CD4-positive, alpha-beta T cell (primary cell): ENCODE measurements around the gene SF3A2. TPM values are rescaled to one million over a fixed set of nuclear protein-coding genes. Genes with fewer than 3 reads are reported as not detected.

Source experiments
- ATAC-seq: fragments of 200-7000 bp; cut with Tn5 transposase; one replicate; pipeline ENCODE4 v1.10.0; 2022; ENCODE audit warnings: mild to moderate bottlenecking; ENCODE audit not compliant: poor library complexity
- CTCF ChIA-PET: fragments of 350-600 bp; sonication (Branson Sonifier 250); formaldehyde crosslinking; loops from one replicate; lab custom pipeline; 2021; ENCODE audit warnings: antibody characterized with exemption, inconsistent platforms; lab: Charles Lee
- POLR2A ChIA-PET: fragments of 350-600 bp; sonication (Branson Sonifier 250); formaldehyde crosslinking; loops from one replicate; lab custom pipeline; 2021; ENCODE audit warnings: antibody characterized with exemption, inconsistent platforms; lab: Charles Lee
- DNase-seq, 14 experiments: peaks; one replicate each; pipeline ENCODE4 v3.0.0-alpha.2; 2013 to 2020; ENCODE audit warnings: mixed read lengths in 2 of 14
- H3K27ac ChIP-seq, 2 donors: one replicate each; pipeline versions ENCODE4 v1.5.1 to v1.7.0; 2013; ENCODE audit warnings: low read length in 2 of 2, low read depth in 1 of 2, mild to moderate bottlenecking in 1 of 2
- H3K27me3 ChIP-seq, 2 experiments: 1 replicate in 1 of 2; 2 replicates in 1 of 2; pipeline versions ENCODE4 v1.6.1 to v1.7.0; 2013; ENCODE audit warnings: low read length in 2 of 2, control low read depth in 1 of 2, mild to moderate bottlenecking in 1 of 2, moderate library complexity in 1 of 2; ENCODE audit not compliant: insufficient read depth in 2 of 2, control insufficient read depth in 1 of 2
- H3K36me3 ChIP-seq: one replicate; pipeline ENCODE4 v1.6.1; 2013; ENCODE audit warnings: low read length, control low read depth; ENCODE audit not compliant: insufficient read depth
- H3K4me1 ChIP-seq: one replicate; pipeline ENCODE4 v1.6.1; 2013; ENCODE audit warnings: low read length, control low read depth; ENCODE audit not compliant: insufficient read depth
- H3K4me3 ChIP-seq: one replicate; pipeline ENCODE4 v1.5.1; 2013; ENCODE audit warnings: mild to moderate bottlenecking, low read length, moderate library complexity
- H3K9me3 ChIP-seq, 2 experiments: 1 replicate in 1 of 2; 2 replicates in 1 of 2; pipeline versions ENCODE4 v1.6.1 to v1.7.0; 2013; ENCODE audit warnings: low read length in 2 of 2, mild to moderate bottlenecking in 2 of 2, control low read depth in 1 of 2, moderate library complexity in 1 of 2; ENCODE audit not compliant: control insufficient read depth in 1 of 2, insufficient read depth in 1 of 2
- H3K27ac Mint-ChIP-seq: one replicate; pipeline ENCODE4 v1.8.0; 2020; ENCODE audit warnings: mixed read lengths
- H3K27me3 Mint-ChIP-seq: one replicate; pipeline ENCODE4 v1.8.0; 2021; ENCODE audit warnings: mixed read lengths
- H3K36me3 Mint-ChIP-seq: one replicate; pipeline ENCODE4 v1.8.0; 2021; ENCODE audit warnings: low read depth, mixed read lengths
- H3K4me1 Mint-ChIP-seq: one replicate; pipeline ENCODE4 v1.8.0; 2021; ENCODE audit warnings: low read depth, mixed read lengths
- H3K4me3 Mint-ChIP-seq: one replicate; pipeline ENCODE4 v1.8.0; 2020; ENCODE audit warnings: mild to moderate bottlenecking, mixed read lengths
- H3K9me3 Mint-ChIP-seq: one replicate; pipeline ENCODE4 v1.8.0; 2020; ENCODE audit warnings: mixed read lengths
- CTCF ChIP-seq: fragments of 200-600 bp; IDR thresholded peaks from one replicate; pipeline ENCODE4 v1.8.0; 2022; ENCODE audit warnings: antibody characterized with exemption, mild to moderate bottlenecking
- intact Hi-C, 2 experiments: fragments of 100-400 bp; cut with DNase I in 1 of 2; cut with micrococcal nuclease in 1 of 2; formaldehyde crosslinking; loops; one replicate each; pipeline versions ENCODE4 v1.15.1 to v1.9.0; 2023 to 2025; cut with DNase I, micrococcal nuclease
- total RNA-seq, 174 experiments: library from RNA in 2 of 174; stranded (reverse) in 2 of 174; gene quantifications; one replicate each; pipeline ENCODE4 v1.2.3 and lab custom pipeline; 2021 to 2026

The SF3A2 gene
- total RNA-seq, 2 experiments from 2014 or later = 186 to 194 TPM

DNA sequence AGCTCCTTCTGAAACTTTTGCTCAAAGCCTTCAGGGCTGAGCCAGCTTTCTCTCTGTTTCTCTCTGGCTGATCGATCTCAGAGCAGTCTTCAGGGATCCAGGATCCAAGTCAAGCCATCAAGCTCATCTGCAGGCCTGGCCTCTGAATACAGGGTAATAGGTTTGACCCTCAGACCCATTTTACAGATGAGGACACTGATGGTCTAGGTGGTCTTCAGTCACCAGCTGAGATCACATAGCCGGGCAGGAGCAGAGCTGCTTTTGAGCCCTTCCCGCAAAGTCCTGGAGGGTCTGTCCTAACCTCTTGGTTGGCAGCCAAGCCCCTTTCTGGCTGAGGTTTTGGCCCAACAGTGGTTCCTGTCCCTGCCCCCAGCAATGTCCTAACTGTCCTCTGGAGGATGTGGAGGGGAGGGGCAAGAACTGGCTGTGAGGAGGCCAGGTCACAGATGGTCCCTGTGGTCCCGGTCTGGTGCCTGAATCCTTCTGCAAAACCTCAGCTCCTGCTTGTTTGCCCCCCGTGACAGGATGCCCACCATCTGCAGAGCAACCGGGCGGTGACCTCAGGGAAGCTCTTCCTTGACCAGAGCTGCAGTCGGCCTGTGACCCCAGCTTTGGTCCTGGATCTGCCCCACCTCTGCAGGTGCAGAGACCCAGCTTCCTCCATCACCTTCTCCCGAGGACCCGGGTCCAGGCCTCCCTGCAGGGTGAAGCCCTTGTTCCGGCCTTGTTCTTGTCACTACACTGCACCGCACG lies 51.1 kb downstream of the SF3A2 start:
- ATAC-seq (no peak), DNase-seq (peak in 1 of 14 experiments; percentile 20)
- Mint-ChIP-seq H3K36me3 (peaks cover 12% of the 10 kb centered on the region), H3K9me3 (no peaks in the 10 kb centered on the region), H3K27me3 (no peaks in the 10 kb centered on the region), H3K4me3 (peak overlapping the region; percentile 67), H3K4me1 (peaks cover 24% of the 10 kb centered on the region), H3K27ac (peak overlapping the region; percentile 83)
- intact Hi-C loops = loop anchor here in 1 of 2 experiments (5.0 kb wide), 1 partner anchor 40 kb away; the partner anchor contains the start of genes LSM7 and SPPL2B
- POLR2A ChIA-PET = interaction anchor here (0.9 to 1.5 kb wide), 7 partner anchors 10 to 191 kb away, joined by 3 to 6 read pairs (median 4); partner anchors contain the start of genes LINGO3, LSM7, PLEKHJ1 and SPPL2B
- H3K4me1 ChIP-seq = peaks cover 46% of the 10 kb centered on the region
- no peaks in the 10 kb centered on the region for H3K36me3 ChIP-seq
- no peak overlapping the region for H3K27ac ChIP-seq
- H3K4me3 ChIP-seq = no peak overlapping the region
- CTCF ChIA-PET = no interaction called here
- no peak for TF ChIP-seq CTCF
- H3K9me3 ChIP-seq = no peaks in the 10 kb centered on the region
- no peaks in the 10 kb centered on the region for H3K27me3 ChIP-seq

GRCh38 chr19:2288338-2288817 lies 51.8 kb downstream of the SF3A2 start:
- Histone ChIP-seq H3K9me3 (no peaks in the 10 kb centered on the region), H3K36me3 (no peaks in the 10 kb centered on the region), H3K4me3 (no peak overlapping the region), H3K27ac (no peak overlapping the region), H3K4me1 (peaks cover 42% of the 10 kb centered on the region), H3K27me3 (no peaks in the 10 kb centered on the region)
- DNase-seq (peak in 1 of 14 experiments; percentile 41), ATAC-seq (no peak)
- H3K27ac Mint-ChIP-seq = peak overlapping the region; percentile 83
- peaks cover 20% of the 10 kb centered on the region for H3K4me1 Mint-ChIP-seq
- ChIA-PET CTCF (interaction anchor here (1.0 to 1.1 kb wide), 2 partner anchors 14 to 26 kb away, joined by 3 to 5 read pairs; no protein-coding TSS in a partner anchor), POLR2A (interaction anchor here (0.9 to 1.9 kb wide), 11 partner anchors 8 to 1036 kb away, joined by 3 to 23 read pairs (median 5); partner anchors contain the start of genes LSM7, PLEKHJ1 and SPPL2B)
- intact Hi-C loops = loop anchor here in 1 of 2 experiments (5.0 kb wide), 1 partner anchor 39 kb away; the partner anchor contains the start of genes LSM7 and SPPL2B
- no peak for TF ChIP-seq CTCF
- H3K9me3 Mint-ChIP-seq = no peaks in the 10 kb centered on the region
- H3K27me3 Mint-ChIP-seq = no peaks in the 10 kb centered on the region
- peaks cover 16% of the 10 kb centered on the region for H3K36me3 Mint-ChIP-seq
- H3K4me3 Mint-ChIP-seq = peak overlapping the region; percentile 67

DNA sequence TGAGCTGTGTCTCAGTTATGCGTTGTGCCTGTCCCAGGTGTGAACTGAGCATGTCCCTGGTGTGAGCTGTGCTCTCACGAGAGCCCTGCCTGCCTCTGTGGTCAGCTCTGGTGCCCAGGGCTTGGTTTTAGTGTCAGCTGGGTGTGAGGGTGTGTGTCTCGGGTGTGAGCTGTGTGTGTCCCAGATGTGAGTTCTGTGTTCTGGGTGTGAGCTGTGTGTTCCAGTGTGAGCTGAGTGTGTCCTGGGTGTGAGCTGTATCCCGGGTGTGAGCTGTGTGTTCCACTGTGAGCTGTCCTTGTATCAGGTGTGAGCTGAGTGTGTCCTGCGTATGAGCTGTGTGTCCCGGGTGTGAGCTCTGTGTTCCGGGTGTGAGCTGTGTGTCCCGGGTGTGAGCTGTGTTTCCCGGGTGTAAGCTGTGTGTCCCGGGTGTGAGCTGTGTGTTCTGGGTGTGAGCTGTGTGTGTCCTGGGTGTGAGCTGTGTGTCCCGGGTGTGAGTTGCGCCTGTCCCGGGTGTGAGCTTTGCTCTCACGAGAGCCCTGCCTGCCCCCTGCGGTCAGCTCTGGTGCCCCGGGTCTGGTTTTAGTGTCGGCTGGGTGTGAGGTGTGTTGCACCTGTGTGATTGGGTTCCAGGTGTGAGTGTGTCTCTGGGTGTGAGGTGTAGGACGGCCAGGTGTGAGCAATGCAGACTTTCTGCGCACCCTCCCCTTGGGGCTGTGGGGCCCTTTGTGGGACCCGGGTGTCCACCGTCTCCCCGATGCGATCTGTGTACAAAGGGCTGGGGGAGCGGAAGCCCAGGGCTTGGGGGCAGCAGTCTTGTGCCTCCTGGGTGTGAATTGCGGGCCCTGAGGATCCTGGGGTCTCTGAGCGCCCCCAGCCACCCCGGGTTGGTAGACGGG lies 52.4 kb downstream of the SF3A2 start:
- intact Hi-C loops = loop anchor here in 1 of 2 experiments (5.0 kb wide), 1 partner anchor 38 kb away; the partner anchor contains the start of genes LSM7 and SPPL2B
- Mint-ChIP-seq H3K27me3 (no peaks in the 10 kb centered on the region), H3K9me3 (no peaks in the 10 kb centered on the region), H3K36me3 (peaks cover 21% of the 10 kb centered on the region), H3K4me3 (peak overlapping the region; percentile 83), H3K27ac (peak overlapping the region; percentile 83), H3K4me1 (peaks cover 25% of the 10 kb centered on the region)
- Histone ChIP-seq H3K36me3 (peaks cover 3% of the 10 kb centered on the region), H3K4me3 (peak overlapping the region; percentile 69), H3K4me1 (peaks cover 43% of the 10 kb centered on the region), H3K9me3 (no peaks in the 10 kb centered on the region), H3K27ac (peak overlapping the region in 1 of 2 donors; percentile 50), H3K27me3 (no peaks in the 10 kb centered on the region)
- DNase-seq (peak in 2 of 14 experiments; percentile 13 to 41), ATAC-seq (peak; percentile 6)
- ChIA-PET POLR2A (interaction anchor here (0.6 to 1.9 kb wide), 16 partner anchors 9 to 1473 kb away, joined by 3 to 23 read pairs (median 5); partner anchors contain the start of genes LSM7 and SPPL2B), CTCF (interaction anchor here (1.0 to 1.1 kb wide), 2 partner anchors 15 to 27 kb away, joined by 3 to 5 read pairs; no protein-coding TSS in a partner anchor)
- TF ChIP-seq CTCF = no peak
